OCI-M2 (cell line): ENCODE data around the gene ELANE.

Experiments used
- DNase-seq: peaks from one replicate; lab custom pipeline; 2025; ENCODE audit not compliant: unreplicated experiment; lab: John Stamatoyannopoulos, UW

Gene ELANE

GRCh38 chr19:852136-853013 lies at the start of gene ELANE:
ELANE (plus strand) TSS chr19:852303; CDS start chr19:852329, 26 bp downstream.
- DNase-seq, result no peak

- DNase-seq, result no peak
Observed at GRCh38 chr19:802498-803098, 49.5 kb upstream of the ELANE start.

GRCh38 chr19:803099-803561 lies 49.0 kb upstream of the ELANE start:
- DNase-seq, result no peak

GRCh38 chr19:803686-804418 lies 48.3 kb upstream of the ELANE start:
- no peak for DNase-seq

GRCh38 chr19:804419-805165 lies 47.5 kb upstream of the ELANE start:
- DNase-seq, result no peak

GRCh38 chr19:805166-805551 lies 46.9 kb upstream of the ELANE start:
- DNase-seq, result no peak

- DNase-seq, result no peak
Observed at GRCh38 chr19:805600-806550, 46.2 kb upstream of the ELANE start.

- no peak for DNase-seq
Observed at GRCh38 chr19:806815-807421, 45.2 kb upstream of the ELANE start.

- DNase-seq, result no peak
Observed at GRCh38 chr19:807627-808422, 44.3 kb upstream of the ELANE start.

GRCh38 chr19:808423-808775 lies 43.7 kb upstream of the ELANE start:
- DNase-seq, result no peak

- no peak for DNase-seq
Observed at GRCh38 chr19:810077-810855, 41.8 kb upstream of the ELANE start.

GRCh38 chr19:810883-811489 lies 41.1 kb upstream of the ELANE start:
- DNase-seq, result no peak

GRCh38 chr19:811506-812048 lies 40.5 kb upstream of the ELANE start:
- DNase-seq, result no peak

- DNase-seq, result no peak
Observed at GRCh38 chr19:812049-812746, 39.9 kb upstream of the ELANE start.

- DNase-seq, result no peak
Observed at GRCh38 chr19:812747-813218, 39.3 kb upstream of the ELANE start.
